Fibroblast of mammary gland (primary cell): ENCODE data around the gene NOPCHAP1.

Experiments
- DNase-seq: peaks from one replicate; pipeline ENCODE4 v3.0.0-alpha.2; 2010; ENCODE audit warnings: low read depth
- H3K4me3 ChIP-seq: 2 replicates; pipeline ENCODE4 v1.5.1; 2011; ENCODE audit warnings: low read depth, mild to moderate bottlenecking, low read length, moderate library complexity; ENCODE audit not compliant: control insufficient read depth
- CTCF ChIP-seq: conservative IDR thresholded peaks from 2 replicates; pipeline ENCODE4 v1.5.1; 2011; ENCODE audit warnings: low read depth, low read length, inconsistent platforms; ENCODE audit not compliant: control insufficient read depth, insufficient read depth

Gene NOPCHAP1

GRCh38 chr12:105026411-105026810 is 40.3 kb downstream of the NOPCHAP1 start:
- H3K4me3 ChIP-seq = no peak overlapping the region
- no peak for DNase-seq
- no peak for TF ChIP-seq CTCF

GRCh38 chr12:105030820-105031807 is 45.0 kb downstream of the NOPCHAP1 start:
- no peak overlapping the region for H3K4me3 ChIP-seq
- DNase-seq = no peak
- no peak for TF ChIP-seq CTCF

GRCh38 chr12:105032703-105033357 is 46.7 kb downstream of the NOPCHAP1 start:
- no peak for TF ChIP-seq CTCF
- H3K4me3 ChIP-seq = no peak overlapping the region
- DNase-seq = peak; percentile 68

GRCh38 chr12:105033851-105034250 is 47.7 kb downstream of the NOPCHAP1 start:
- H3K4me3 ChIP-seq = no peak overlapping the region
- no peak for TF ChIP-seq CTCF
- DNase-seq = no peak
